Hematopoietic multipotent progenitor cell treated with erythropoietin and hydrocortisone succinate and interleukin-3 and kit ligand, for 8 days (in vitro differentiated cells): ENCODE measurements around the gene DYRK1A.

Experiments used
- DNase-seq: peaks from one replicate; pipeline ENCODE4 v3.0.0-alpha.2; 2015

Gene DYRK1A

GRCh38 chr21:37365517-37366481 lies 774 bp upstream of the DYRK1A start:
- peak; percentile 68 for DNase-seq

GRCh38 chr21:37367336-37367702 lies 746 bp downstream of the DYRK1A start:
- no peak for DNase-seq

- peak; percentile 69 for DNase-seq
Measured at GRCh38 chr21:37367703-37368540, 1.3 kb downstream of the DYRK1A start.

GRCh38 chr21:37368541-37369279 lies 2.1 kb downstream of the DYRK1A start:
- DNase-seq: peak; percentile 58

- peak; percentile 43 for DNase-seq
Measured at GRCh38 chr21:37369307-37369854, 2.8 kb downstream of the DYRK1A start.

GRCh38 chr21:37370152-37371040 lies 3.8 kb downstream of the DYRK1A start:
- peak; percentile 83 for DNase-seq

GRCh38 chr21:37371041-37371397 lies 4.4 kb downstream of the DYRK1A start:
- DNase-seq: no peak

- DNase-seq: no peak
Measured at GRCh38 chr21:37372127-37372731, 5.7 kb downstream of the DYRK1A start.

- DNase-seq: peak; percentile 71
Measured at GRCh38 chr21:37372951-37373350, 6.4 kb downstream of the DYRK1A start.

- peak; percentile 36 for DNase-seq
Measured at GRCh38 chr21:37373539-37373938, 7.0 kb downstream of the DYRK1A start.

GRCh38 chr21:37374027-37374426 lies 7.5 kb downstream of the DYRK1A start:
- DNase-seq: no peak

GRCh38 chr21:37375866-37376574 lies 9.4 kb downstream of the DYRK1A start:
- DNase-seq: no peak

GRCh38 chr21:37378700-37379139 lies 12.1 kb downstream of the DYRK1A start:
- DNase-seq: peak; percentile 66

- DNase-seq: peak; percentile 44
Measured at GRCh38 chr21:37380349-37381323, 14.1 kb downstream of the DYRK1A start.

GRCh38 chr21:37381883-37382585 lies 15.5 kb downstream of the DYRK1A start:
- DNase-seq: no peak

GRCh38 chr21:37383086-37383485 lies 16.5 kb downstream of the DYRK1A start:
- peak; percentile 36 for DNase-seq

GRCh38 chr21:37383784-37384311 lies 17.3 kb downstream of the DYRK1A start:
- no peak for DNase-seq

- no peak for DNase-seq
Measured at GRCh38 chr21:37384416-37384815, 17.8 kb downstream of the DYRK1A start.
